Hepatocyte (in vitro differentiated cells): ENCODE data around the gene ADSS2. TPM values are rescaled to one million over a fixed set of nuclear protein-coding genes. Genes with fewer than 3 reads are reported as not detected.
A peak's percentile ranks its signal among the peaks of the same experiment; 100 is the strongest.
"Not testable (repeated sequence)": the region's sequence is repeated elsewhere in the genome, so short reads cannot be mapped to it uniquely, and the experiment has no call there.

ENCODE experiments used
- DNase-seq: peaks from one replicate; pipeline ENCODE4 v3.0.0-alpha.2; 2016; ENCODE audit warnings: low spot score
- H2AFZ ChIP-seq: fragments of 200-600 bp; sonication (generic); 2 replicates; pipeline ENCODE4 v1.6.0; 2016; ENCODE audit warnings: antibody characterized with exemption, mild to moderate bottlenecking
- H3K27ac ChIP-seq: fragments of 200-600 bp; sonication (generic); 2 replicates; pipeline ENCODE4 v1.5.1; 2016; ENCODE audit warnings: mild to moderate bottlenecking
- H3K27me3 ChIP-seq: fragments of 200-600 bp; sonication (generic); 2 replicates; pipeline ENCODE4 v1.6.1; 2016
- H3K36me3 ChIP-seq: fragments of 200-600 bp; sonication (generic); replicated peaks from 2 replicates; pipeline ENCODE4 v1.5.1; 2016; ENCODE audit warnings: low read depth; ENCODE audit not compliant: insufficient read depth
- H3K4me1 ChIP-seq: fragments of 200-600 bp; sonication (generic); 2 replicates; pipeline ENCODE4 v1.5.1; 2016; ENCODE audit warnings: mild to moderate bottlenecking, moderate library complexity; ENCODE audit not compliant: insufficient read depth
- H3K4me2 ChIP-seq: fragments of 200-600 bp; sonication (generic); 2 replicates; pipeline ENCODE4 v1.6.0; 2016
- H3K4me3 ChIP-seq: fragments of 200-600 bp; sonication (generic); 2 replicates; pipeline ENCODE4 v1.5.1; 2016; ENCODE audit warnings: mild to moderate bottlenecking
- H3K79me2 ChIP-seq: fragments of 200-600 bp; sonication (generic); 2 replicates; pipeline ENCODE4 v1.6.0; 2017; ENCODE audit warnings: mild to moderate bottlenecking
- H3K9me2 ChIP-seq: fragments of 200-600 bp; sonication (generic); replicated peaks from 2 replicates; pipeline ENCODE4 v1.6.0; 2017; ENCODE audit warnings: mild to moderate bottlenecking; ENCODE audit not compliant: insufficient read depth
- H3K9me3 ChIP-seq: fragments of 200-600 bp; sonication (generic); 2 replicates; pipeline ENCODE4 v1.5.1; 2016; ENCODE audit warnings: low read depth, mild to moderate bottlenecking
- H4K20me1 ChIP-seq: fragments of 200-600 bp; sonication (generic); 2 replicates; pipeline ENCODE4 v1.6.0; 2016; ENCODE audit warnings: mild to moderate bottlenecking; ENCODE audit not compliant: insufficient read depth, poor library complexity, severe bottlenecking
- CTCF ChIP-seq: fragments of 200-600 bp; sonication (generic); IDR thresholded peaks from 2 replicates; pipeline ENCODE4 v1.5.1; 2016; ENCODE audit warnings: antibody characterized with exemption, mild to moderate bottlenecking; ENCODE audit not compliant: poor library complexity
- EZH2 ChIP-seq: fragments of 200-600 bp; sonication (generic); IDR thresholded peaks from 2 replicates; pipeline ENCODE4 v1.6.1; 2016; ENCODE audit warnings: antibody characterized with exemption, mild to moderate bottlenecking, borderline replicate concordance
- EZH2phosphoT487 ChIP-seq: fragments of 200-600 bp; sonication (generic); IDR thresholded peaks from one replicate; pipeline ENCODE4 v1.6.1; 2018; ENCODE audit warnings: antibody characterized with exemption, mild to moderate bottlenecking, low read depth, moderate library complexity; ENCODE audit not compliant: unreplicated experiment, severe bottlenecking
- WGBS: methylation state at CpG from one replicate; pipeline ENCODE4 v1.1.6; 2016; ENCODE audit warnings: low lambda C conversion rate; ENCODE audit errors: missing lambda C conversion rate; 5-methylcytosine and 5-hydroxymethylcytosine counted together
- polyA plus RNA-seq: library from polyadenylated mRNA; unstranded; fragments of >200 nt; fragmentation: Nextera tagmentation; extraction: Ambion mirVana; gene quantifications from 2 replicates; pipeline ENCODE4 v1.2.1, GENCODE V29; 2016
- total RNA-seq: library from RNA; depleted of rRNA; stranded (reverse); fragments of >200 nt; gene quantifications from 2 replicates; pipeline ENCODE4 v1.2.3, GENCODE V29; 2014

The ADSS2 gene
- total and polyA plus RNA-seq, 2 experiments from 2014 or later: 24.2 to 42.3 TPM

- Histone ChIP-seq H2AFZ (no peak overlapping the region), H3K4me1 (peaks cover 2% of the 10 kb centered on the region), H3K27me3 (no peaks in the 10 kb centered on the region), H3K79me2 (no peaks in the 10 kb centered on the region), H3K36me3 (no peaks in the 10 kb centered on the region), H3K9me2 (no peaks in the 10 kb centered on the region), H3K4me2 (no peak overlapping the region), H3K27ac (no peak overlapping the region), H3K4me3 (no peak overlapping the region), H3K9me3 (no peaks in the 10 kb centered on the region), H4K20me1 (no peaks in the 10 kb centered on the region)
- no peak for DNase-seq
- TF ChIP-seq EZH2 (no peak), EZH2phosphoT487 (no peak), CTCF (no peak)
- 85% methylated on average over 18 of the region's 18 CpGs for WGBS
Observed at GRCh38 chr1:244367399-244368114, 84.2 kb downstream of the ADSS2 start.

GRCh38 chr1:244365809-244366208 is 85.9 kb downstream of the ADSS2 start:
- WGBS: 58% methylated on average over 7 of the region's 7 CpGs
- no peaks in the 10 kb centered on the region for H3K36me3 ChIP-seq
- TF ChIP-seq EZH2phosphoT487: no peak
- TF ChIP-seq CTCF: no peak
- no peak for TF ChIP-seq EZH2
- H2AFZ ChIP-seq: no peak overlapping the region
- no peak for DNase-seq
- peaks cover 14% of the 10 kb centered on the region for H3K4me1 ChIP-seq
- no peaks in the 10 kb centered on the region for H3K9me3 ChIP-seq
- no peak overlapping the region for H3K4me2 ChIP-seq
- H3K79me2 ChIP-seq: no peaks in the 10 kb centered on the region
- no peaks in the 10 kb centered on the region for H3K27me3 ChIP-seq
- no peaks in the 10 kb centered on the region for H3K9me2 ChIP-seq
- no peaks in the 10 kb centered on the region for H4K20me1 ChIP-seq
- H3K4me3 ChIP-seq: no peak overlapping the region
- no peak overlapping the region for H3K27ac ChIP-seq

- H3K4me3 ChIP-seq, DNase-seq, H3K27me3 ChIP-seq, H3K9me2 ChIP-seq, H4K20me1 ChIP-seq, H3K36me3 ChIP-seq, H3K27ac ChIP-seq, H2AFZ ChIP-seq, H3K4me2 ChIP-seq, H3K9me3 ChIP-seq, H3K79me2 ChIP-seq: not testable (repeated sequence)
- WGBS: 82% methylated on average over 6 of the region's 6 CpGs
- H3K4me1 ChIP-seq: peaks cover 14% of the 10 kb centered on the region
Observed at GRCh38 chr1:244365262-244365661, 86.4 kb downstream of the ADSS2 start.

- Histone ChIP-seq H3K27ac (peak overlapping the region; percentile 83), H3K79me2 (no peaks in the 10 kb centered on the region), H3K4me2 (peak overlapping the region; percentile 66), H2AFZ (no peak overlapping the region), H3K9me2 (no peaks in the 10 kb centered on the region), H3K9me3 (no peaks in the 10 kb centered on the region), H3K4me1 (peaks cover 14% of the 10 kb centered on the region), H3K27me3 (no peaks in the 10 kb centered on the region), H3K36me3 (no peaks in the 10 kb centered on the region), H4K20me1 (no peaks in the 10 kb centered on the region), H3K4me3 (no peak overlapping the region)
- TF ChIP-seq EZH2phosphoT487 (no peak), EZH2 (no peak), CTCF (no peak)
- WGBS: 52% methylated on average over 3 of the region's 3 CpGs
- DNase-seq: no peak
Observed at GRCh38 chr1:244362476-244362875, 89.2 kb downstream of the ADSS2 start.
